SU-DHL-6 (cell line): ENCODE results near the gene BTG4.

Experiments used
- H2AFZ ChIP-seq: fragments of 200-600 bp; sonication (generic); 2 replicates; pipeline ENCODE4 v1.6.1; 2014; ENCODE audit warnings: low read depth, mild to moderate bottlenecking, moderate library complexity, mixed read lengths, antibody characterized with exemption, low read length; ENCODE audit not compliant: severe bottlenecking
- H3F3A ChIP-seq: fragments of 200-600 bp; shearing (Covaris generic); 2 replicates; pipeline ENCODE4 v1.6.0; 2016; ENCODE audit warnings: antibody characterized with exemption, mild to moderate bottlenecking; ENCODE audit not compliant: insufficient read depth
- H3K27ac ChIP-seq: fragments of 200-600 bp; sonication (generic); 2 replicates; pipeline ENCODE4 v1.5.1; 2016; ENCODE audit warnings: low read depth, mild to moderate bottlenecking, low read length, moderate library complexity, mixed read lengths
- H3K27me3 ChIP-seq: fragments of 200-600 bp; sonication (generic), shearing (Covaris generic); 2 replicates; pipeline ENCODE4 v1.6.0; 2014; ENCODE audit warnings: mild to moderate bottlenecking, low read length
- H3K36me3 ChIP-seq: fragments of 200-600 bp; sonication (generic); 2 replicates; pipeline ENCODE4 v1.6.1; 2014; ENCODE audit warnings: mild to moderate bottlenecking, low read length, mixed read lengths
- H3K4me2 ChIP-seq: fragments of 300-600, 200-600 bp; shearing (Covaris generic), sonication (generic); 2 replicates; pipeline ENCODE4 v1.6.0; 2014; ENCODE audit warnings: low read length, low read depth, mild to moderate bottlenecking; ENCODE audit not compliant: poor library complexity, severe bottlenecking
- H3K4me3 ChIP-seq: fragments of 200-600 bp; sonication (generic); 2 replicates; pipeline ENCODE4 v1.5.1; 2014; ENCODE audit warnings: antibody characterized with exemption, low read length, mild to moderate bottlenecking, mixed read lengths; ENCODE audit not compliant: insufficient read depth, poor library complexity, severe bottlenecking
- H3K79me2 ChIP-seq: fragments of 200-600 bp; sonication (generic); 2 replicates; pipeline ENCODE4 v1.6.1; 2014; ENCODE audit warnings: mild to moderate bottlenecking, low read length, moderate library complexity; ENCODE audit not compliant: insufficient read depth
- H3K9ac ChIP-seq: fragments of 200-600 bp; sonication (generic); 2 replicates; pipeline ENCODE4 v1.7.0; 2014; ENCODE audit warnings: mild to moderate bottlenecking, low read length
- H3K9me2 ChIP-seq: fragments of 200-600 bp; sonication (generic); replicated peaks from 2 replicates; pipeline ENCODE4 v1.6.1; 2014; ENCODE audit warnings: low read length; ENCODE audit not compliant: insufficient read depth
- H3K9me3 ChIP-seq: fragments of 200-600 bp; sonication (generic); 2 replicates; pipeline ENCODE4 v1.6.1; 2014; ENCODE audit warnings: low read length, mixed read lengths; ENCODE audit not compliant: insufficient read depth
- H4K20me1 ChIP-seq: fragments of 200-600 bp; sonication (generic); 2 replicates; pipeline ENCODE4 v1.6.1; 2014; ENCODE audit warnings: low read depth, mild to moderate bottlenecking, antibody characterized with exemption, low read length, moderate library complexity, mixed read lengths
- EZH2phosphoT487 ChIP-seq: fragments of 200-600 bp; sonication (generic), shearing (Covaris generic); conservative IDR thresholded peaks from 2 replicates; pipeline ENCODE4 v1.6.1; 2018; ENCODE audit warnings: mild to moderate bottlenecking, antibody characterized with exemption, low read length, moderate library complexity, mixed read lengths
- TF ChIP-seq, protein P1 (sequence below): fragments of 200-600 bp; sonication (generic); IDR thresholded peaks from one replicate; pipeline ENCODE4 v1.5.1; 2017; ENCODE audit warnings: antibody characterized with exemption, mild to moderate bottlenecking, low read length, moderate library complexity; ENCODE audit not compliant: insufficient read depth, poor library complexity, severe bottlenecking

Gene BTG4

DNA sequence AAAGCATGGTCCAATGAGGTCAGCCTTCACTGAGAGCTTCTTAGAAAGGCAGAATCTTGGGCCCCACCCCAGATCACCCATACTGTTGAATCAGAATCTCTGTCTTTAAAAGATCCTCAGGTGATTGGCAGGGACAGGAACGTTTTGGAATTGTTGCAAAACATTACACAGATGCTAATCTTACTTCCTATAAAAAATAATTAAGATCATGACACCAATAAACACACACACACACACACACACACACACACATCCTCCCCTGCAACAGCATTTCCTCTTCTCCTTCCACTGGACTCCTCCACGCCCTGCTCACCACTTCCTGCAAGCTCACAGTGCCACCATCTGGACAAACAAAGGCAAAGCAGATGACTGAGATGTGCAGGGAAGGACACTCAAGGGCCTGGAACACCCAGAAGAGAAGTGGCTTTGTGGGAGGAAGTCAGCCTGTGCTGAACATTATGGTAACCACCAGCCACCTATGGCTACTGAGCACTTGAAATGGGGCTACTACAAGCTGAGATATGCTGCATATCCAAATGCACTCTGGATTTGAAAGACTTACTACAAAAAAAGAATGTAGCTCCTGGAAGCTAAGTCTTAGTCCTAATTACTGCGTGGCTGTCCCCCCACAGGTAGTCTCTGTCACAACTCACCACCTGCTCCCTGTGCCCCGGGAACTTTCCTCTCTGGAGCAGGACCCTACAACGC, 65.6 kb downstream of the BTG4 start:
- Histone ChIP-seq H3K27me3 (no peaks in the 10 kb centered on the region), H3F3A (peaks cover 5% of the 10 kb centered on the region; the same call in 1 of the 2 replicates), H3K9ac (peak overlapping the region; percentile 36), H3K9me2 (no peaks in the 10 kb centered on the region), H3K27ac (peak overlapping the region; percentile 57), H3K9me3 (no peaks in the 10 kb centered on the region), H3K4me2 (peak overlapping the region; percentile 25), H4K20me1 (no peaks in the 10 kb centered on the region), H3K36me3 (no peaks in the 10 kb centered on the region), H3K4me3 (no peak overlapping the region), H2AFZ (peak overlapping the region; percentile 59), H3K79me2 (no peaks in the 10 kb centered on the region)
- TF ChIP-seq EZH2phosphoT487 = no peak
- TF ChIP-seq, protein P1, sequence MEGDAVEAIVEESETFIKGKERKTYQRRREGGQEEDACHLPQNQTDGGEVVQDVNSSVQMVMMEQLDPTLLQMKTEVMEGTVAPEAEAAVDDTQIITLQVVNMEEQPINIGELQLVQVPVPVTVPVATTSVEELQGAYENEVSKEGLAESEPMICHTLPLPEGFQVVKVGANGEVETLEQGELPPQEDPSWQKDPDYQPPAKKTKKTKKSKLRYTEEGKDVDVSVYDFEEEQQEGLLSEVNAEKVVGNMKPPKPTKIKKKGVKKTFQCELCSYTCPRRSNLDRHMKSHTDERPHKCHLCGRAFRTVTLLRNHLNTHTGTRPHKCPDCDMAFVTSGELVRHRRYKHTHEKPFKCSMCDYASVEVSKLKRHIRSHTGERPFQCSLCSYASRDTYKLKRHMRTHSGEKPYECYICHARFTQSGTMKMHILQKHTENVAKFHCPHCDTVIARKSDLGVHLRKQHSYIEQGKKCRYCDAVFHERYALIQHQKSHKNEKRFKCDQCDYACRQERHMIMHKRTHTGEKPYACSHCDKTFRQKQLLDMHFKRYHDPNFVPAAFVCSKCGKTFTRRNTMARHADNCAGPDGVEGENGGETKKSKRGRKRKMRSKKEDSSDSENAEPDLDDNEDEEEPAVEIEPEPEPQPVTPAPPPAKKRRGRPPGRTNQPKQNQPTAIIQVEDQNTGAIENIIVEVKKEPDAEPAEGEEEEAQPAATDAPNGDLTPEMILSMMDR = peak; percentile 91

DNA sequence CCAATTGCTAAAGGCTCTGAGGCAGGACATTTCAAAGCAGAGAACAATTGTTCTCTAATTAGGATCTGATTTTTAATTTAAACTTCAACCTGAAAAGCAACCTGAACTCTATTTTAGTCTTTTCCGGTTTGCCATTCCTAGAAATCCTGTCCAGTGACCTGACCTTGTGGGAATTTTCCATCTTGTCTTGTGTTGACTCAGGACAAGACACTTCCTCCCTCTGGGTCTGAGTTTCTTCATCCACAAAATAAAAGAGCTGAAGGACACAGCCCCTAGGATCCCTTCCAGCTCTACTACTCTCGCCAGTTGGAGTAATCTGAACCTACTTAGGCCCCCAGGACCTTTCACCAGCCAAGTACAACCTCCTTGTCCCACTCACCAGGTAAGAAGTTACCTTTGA, 66.6 kb downstream of the BTG4 start:
- H3K27me3 ChIP-seq = no peaks in the 10 kb centered on the region
- H3F3A ChIP-seq = peaks cover 5% of the 10 kb centered on the region; the same call in 1 of the 2 replicates
- H3K9me3 ChIP-seq = no peaks in the 10 kb centered on the region
- H3K9me2 ChIP-seq = no peaks in the 10 kb centered on the region
- H2AFZ ChIP-seq = peak overlapping the region; percentile 59
- H3K27ac ChIP-seq = peak overlapping the region; percentile 57
- no peaks in the 10 kb centered on the region for H4K20me1 ChIP-seq
- H3K4me2 ChIP-seq = no peak overlapping the region
- no peak overlapping the region for H3K4me3 ChIP-seq
- no peaks in the 10 kb centered on the region for H3K79me2 ChIP-seq
- TF ChIP-seq, protein P1 = no peak
- no peak for TF ChIP-seq EZH2phosphoT487
- H3K36me3 ChIP-seq = no peaks in the 10 kb centered on the region
- peak overlapping the region; percentile 36 for H3K9ac ChIP-seq
